GM19025 (cell line): ENCODE results near the gene ATXN1.

Source experiments
- ATAC-seq: cut with Tn5 transposase; IDR thresholded peaks from one replicate; pipeline ENCODE4 v1.9.1; 2021; ENCODE audit warnings: mild to moderate bottlenecking, low read depth, moderate library complexity; ENCODE audit not compliant: unreplicated experiment

ATXN1 gene

DNA sequence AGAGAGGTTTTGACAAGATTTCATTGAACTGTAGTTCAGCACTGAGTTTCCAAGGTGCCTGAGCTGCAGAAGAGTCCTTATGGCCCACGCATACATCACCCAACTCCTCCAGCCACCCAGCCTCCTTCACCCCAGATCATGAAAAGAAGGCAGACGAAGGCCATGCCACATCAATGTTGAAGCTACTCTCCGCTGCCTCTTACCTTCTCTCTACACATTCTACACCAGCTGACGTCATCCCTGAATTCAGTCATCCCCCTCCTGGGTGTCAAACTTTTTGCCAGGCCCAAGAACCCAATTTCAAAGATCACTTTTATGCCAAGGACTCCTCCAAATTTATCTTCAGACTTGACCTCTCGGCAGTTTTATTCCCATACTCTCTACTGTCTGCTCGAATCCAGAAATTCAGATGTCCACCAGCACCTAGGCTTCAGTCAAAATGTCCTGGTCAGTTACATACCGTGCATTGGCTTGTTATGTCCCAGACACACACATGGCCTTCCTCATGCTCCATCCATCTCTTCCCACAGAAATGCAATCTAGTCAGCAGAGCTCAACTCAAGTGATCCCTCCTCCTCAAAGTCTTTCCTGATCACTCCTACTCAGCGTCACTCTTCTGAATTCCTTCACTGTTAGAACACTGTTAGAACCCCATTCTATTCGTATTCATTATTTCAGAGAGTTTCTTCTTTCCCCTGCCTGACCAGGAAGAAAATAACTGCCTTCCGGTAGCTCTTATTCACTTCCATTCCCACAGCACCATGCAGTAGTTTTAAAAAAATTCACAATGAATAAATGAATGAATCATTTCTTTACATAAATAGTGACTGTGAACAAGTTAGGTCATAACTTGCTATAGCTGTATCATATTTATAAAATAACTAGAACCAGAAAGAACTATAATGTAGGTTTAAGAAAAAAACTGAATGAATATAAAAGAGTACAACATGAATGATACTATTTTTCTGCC lies 11.5 kb downstream of the ATXN1 start:
- ATAC-seq = no peak

DNA sequence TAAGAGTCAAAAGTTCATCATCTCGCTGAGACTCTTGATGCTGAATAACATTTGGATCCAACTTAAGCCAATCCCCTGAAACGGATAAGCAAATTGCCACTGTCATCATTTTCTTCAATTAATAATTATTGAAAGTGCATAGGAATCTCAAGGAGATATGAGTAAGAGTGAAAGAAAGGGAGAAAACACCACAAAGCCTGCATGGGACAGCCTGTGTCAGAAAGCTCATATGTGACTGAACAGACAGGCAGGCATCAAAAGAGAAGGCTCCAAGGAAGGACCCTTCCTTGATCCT lies 13.3 kb downstream of the ATXN1 start:
- no peak for ATAC-seq

DNA sequence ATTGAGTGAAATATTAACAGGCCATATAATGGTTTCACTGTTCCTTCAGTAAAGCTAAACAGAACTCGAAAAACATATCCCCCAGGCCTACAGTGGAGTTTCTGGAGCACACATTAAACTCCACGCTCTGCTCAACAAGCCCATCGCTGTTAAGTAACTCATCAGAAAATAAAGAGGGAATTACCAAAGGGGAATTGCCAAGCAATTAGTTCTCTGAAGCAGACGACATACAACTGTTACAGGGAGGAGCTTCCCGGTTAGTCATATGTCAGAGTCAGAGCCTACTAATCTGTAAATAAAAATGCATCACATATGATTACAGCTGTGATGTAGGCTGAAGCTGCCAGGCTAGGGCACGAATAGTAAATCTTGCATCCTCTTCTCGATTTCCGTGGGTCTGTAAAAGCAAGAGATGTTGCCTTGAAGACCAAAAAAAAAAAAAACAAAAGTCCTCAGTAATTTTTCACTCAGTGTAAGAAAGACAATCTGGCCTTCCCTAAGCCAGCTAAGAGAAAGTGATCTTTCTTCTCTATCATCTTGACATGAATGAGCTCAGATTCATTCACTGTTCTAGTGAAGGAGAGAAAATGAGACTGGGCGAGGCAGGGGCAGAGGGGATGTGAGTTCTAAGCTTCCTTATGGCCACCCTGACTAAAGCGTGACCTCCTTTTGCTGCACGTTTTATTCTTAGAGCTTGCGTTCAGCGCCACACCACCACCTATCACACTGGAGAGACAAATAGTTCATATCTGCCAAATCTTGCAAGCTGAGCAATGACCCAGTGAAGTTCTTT lies 13.8 kb downstream of the ATXN1 start:
- no peak for ATAC-seq

GRCh38 chr6:16746812-16747211 lies 14.4 kb downstream of the ATXN1 start:
- no peak for ATAC-seq

GRCh38 chr6:16746401-16746800 lies 14.9 kb downstream of the ATXN1 start:
- ATAC-seq = no peak

GRCh38 chr6:16743664-16744210 lies 17.5 kb downstream of the ATXN1 start:
- ATAC-seq = no peak

DNA sequence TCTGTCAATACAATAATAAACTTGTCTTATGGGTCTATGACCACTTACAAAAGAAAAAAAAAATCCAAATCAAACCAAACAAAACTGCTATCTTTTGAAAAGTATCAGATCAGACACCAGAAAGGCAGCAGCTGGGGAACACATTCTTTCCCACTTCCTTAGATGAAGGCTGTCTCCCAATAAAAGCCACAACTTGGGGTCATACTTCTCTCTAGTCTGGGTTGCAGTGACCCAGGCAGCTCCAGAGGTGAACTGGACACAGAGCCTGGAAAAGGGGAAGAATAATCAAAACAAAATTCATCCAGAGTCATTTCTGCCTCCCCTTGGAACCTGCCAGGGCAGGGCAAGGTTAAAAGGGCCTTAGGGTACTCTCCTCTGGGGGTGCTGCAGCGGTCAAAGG lies 19.1 kb downstream of the ATXN1 start:
- ATAC-seq = no peak

DNA sequence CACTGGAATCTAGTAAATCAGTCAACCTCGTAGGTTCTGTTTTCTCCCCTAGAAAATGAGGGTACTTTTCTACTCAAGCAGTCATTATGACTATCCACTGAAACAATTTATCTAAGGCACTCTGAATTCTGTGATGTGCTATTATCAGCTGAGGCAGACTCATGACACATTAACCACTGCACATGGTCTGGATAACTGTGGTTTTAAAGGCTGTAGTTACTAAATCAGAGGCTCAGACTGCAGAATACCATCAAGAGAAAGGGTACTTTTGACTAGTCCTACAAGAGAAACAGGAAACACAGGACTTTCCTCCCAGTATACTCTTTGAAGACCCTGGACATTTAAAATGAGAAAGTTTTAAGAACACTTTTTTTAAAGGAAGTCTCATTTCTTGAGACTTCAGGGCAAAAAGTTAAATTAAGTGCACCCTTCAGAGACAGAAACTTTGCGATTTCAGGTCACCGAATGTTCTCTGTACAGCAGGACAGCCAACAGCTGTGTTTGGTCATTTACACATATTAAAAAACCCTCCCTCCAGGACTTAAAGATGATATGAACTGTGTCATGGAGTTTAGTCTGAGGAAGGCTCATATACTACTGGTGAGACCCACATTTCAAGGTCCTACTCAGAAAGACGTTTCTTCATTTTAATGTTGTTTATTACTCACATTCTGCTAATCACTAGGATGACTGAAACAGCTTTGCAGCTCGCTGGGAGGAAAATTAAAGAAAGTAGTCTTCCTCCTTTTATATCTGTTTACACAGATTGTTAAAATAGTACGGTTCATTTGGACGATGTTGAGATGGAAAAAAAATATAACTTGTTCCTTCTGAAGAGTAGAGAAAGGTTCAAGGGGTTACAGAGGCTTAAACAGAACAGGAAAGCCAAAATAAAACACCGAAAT lies 19.9 kb downstream of the ATXN1 start:
- ATAC-seq = peak; percentile 71

GRCh38 chr6:16740097-16740496 lies 21.2 kb downstream of the ATXN1 start:
- ATAC-seq = no peak

DNA sequence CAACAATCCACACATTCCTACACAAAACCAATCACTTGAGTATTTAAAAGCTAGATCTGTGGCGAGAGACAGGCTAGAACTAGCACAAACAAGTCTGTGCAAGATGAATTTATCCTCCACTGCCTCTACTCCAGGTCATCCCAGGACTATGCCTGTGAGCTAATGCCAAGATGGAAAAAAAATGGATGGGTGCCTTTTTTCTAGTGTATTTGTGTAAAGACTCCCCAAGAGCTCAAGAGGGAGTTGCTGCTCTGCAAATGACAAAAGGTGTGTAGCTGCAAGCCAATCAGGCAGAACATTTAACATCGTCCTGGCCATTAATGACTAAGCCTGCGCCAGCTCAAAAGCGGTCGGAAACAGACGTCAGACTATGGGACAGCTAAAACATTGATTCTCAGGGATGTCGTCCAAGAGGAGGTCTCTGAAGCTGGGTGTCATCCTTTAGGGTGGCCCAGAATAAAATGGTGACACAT lies 21.9 kb downstream of the ATXN1 start:
- ATAC-seq = no peak

- no peak for ATAC-seq
Observed at GRCh38 chr6:16737925-16738324, 23.3 kb downstream of the ATXN1 start.

GRCh38 chr6:16736856-16737775 lies 24.1 kb downstream of the ATXN1 start:
- ATAC-seq = no peak

GRCh38 chr6:16735014-16735413 lies 26.2 kb downstream of the ATXN1 start:
- ATAC-seq = no peak

GRCh38 chr6:16733085-16733484 lies 28.2 kb downstream of the ATXN1 start:
- no peak for ATAC-seq

- ATAC-seq = peak; percentile 94
Observed at GRCh38 chr6:16731478-16732051, 29.7 kb downstream of the ATXN1 start.

GRCh38 chr6:16730738-16731477 lies 30.4 kb downstream of the ATXN1 start:
- ATAC-seq = no peak

DNA sequence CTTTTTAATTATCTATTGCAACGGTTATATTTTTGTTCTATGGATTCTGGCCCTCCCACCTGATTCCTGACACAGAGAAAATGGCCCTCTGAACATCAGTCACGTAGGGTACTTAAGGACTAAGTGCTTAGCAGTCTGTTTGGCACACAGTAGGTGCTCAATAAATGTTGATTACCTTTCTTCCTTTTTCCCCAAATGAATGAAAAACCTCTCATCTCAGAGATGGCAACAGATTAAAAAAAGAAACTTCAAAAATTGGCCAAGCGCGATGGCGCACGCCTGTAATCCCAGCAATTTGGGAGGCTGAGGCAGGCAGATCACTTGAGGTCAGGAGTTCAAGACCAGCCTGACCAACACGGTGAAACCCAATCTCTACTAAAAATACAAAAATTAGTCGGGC lies 31.5 kb downstream of the ATXN1 start:
- no peak for ATAC-seq

- ATAC-seq = no peak
Observed at GRCh38 chr6:16729183-16729691, 32.0 kb downstream of the ATXN1 start.
